Kidney (tissue), 14 donors: ENCODE measurements around the gene FXYD3. TPM values are rescaled to one million over a fixed set of nuclear protein-coding genes. Genes with fewer than 3 reads are reported as not detected.
"Not testable (repeated sequence)": the region's sequence is repeated elsewhere in the genome, so short reads cannot be mapped to it uniquely, and the experiment has no call there.

Source experiments
- DNase-seq, 5 donors: peaks; one replicate each; pipeline ENCODE4 v3.0.0-alpha.2; 2013 to 2020
- FAIRE-seq: peaks from 2 replicates; lab custom pipeline; 2012; peaks lifted over from hg19 to GRCh38; lab: Jason Lieb, UNC
- H3K27ac ChIP-seq, 2 donors: one replicate each; pipeline ENCODE4 v1.7.0; 2013; ENCODE audit warnings: low read depth in 2 of 2, low read length in 2 of 2, inconsistent platforms in 1 of 2
- H3K27me3 ChIP-seq: one replicate; pipeline ENCODE4 v1.7.1; 2013; ENCODE audit warnings: low read length, inconsistent platforms; ENCODE audit not compliant: control insufficient read depth, insufficient read depth
- H3K36me3 ChIP-seq, 3 donors: one replicate each; pipeline versions ENCODE4 v1.7.0 to v1.7.1; 2013; ENCODE audit warnings: low read length in 3 of 3, control low read depth in 1 of 3, inconsistent platforms in 1 of 3; ENCODE audit not compliant: insufficient read depth in 3 of 3, control insufficient read depth in 2 of 3
- H3K4me1 ChIP-seq, 3 donors: one replicate each; pipeline versions ENCODE4 v1.7.0 to v1.7.1; 2013; ENCODE audit warnings: low read length in 3 of 3, inconsistent platforms in 1 of 3, low read depth in 1 of 3; ENCODE audit not compliant: control insufficient read depth in 2 of 3, insufficient read depth in 2 of 3
- H3K4me3 ChIP-seq, 3 donors: one replicate each; pipeline versions ENCODE4 v1.7.0 to v1.8.1; 2013; ENCODE audit warnings: low read length in 3 of 3, control low read depth in 1 of 3, inconsistent platforms in 1 of 3
- H3K9ac ChIP-seq, 3 donors: one replicate each; pipeline versions ENCODE4 v1.7.0 to v1.7.1; 2013; ENCODE audit warnings: low read length in 3 of 3, control low read depth in 1 of 3, inconsistent platforms in 1 of 3
- H3K9me3 ChIP-seq, 3 donors: one replicate each; pipeline versions ENCODE4 v1.7.0 to v1.7.1; 2013; ENCODE audit warnings: low read length in 3 of 3, control low read depth in 1 of 3, inconsistent platforms in 1 of 3; ENCODE audit not compliant: control insufficient read depth in 2 of 3, insufficient read depth in 1 of 3
- intact Hi-C: fragments of 100-400 bp; cut with DNase I; formaldehyde crosslinking; loops from one replicate; pipeline ENCODE4 v1.11.1; 2022
- polyA plus RNA-seq: library from polyadenylated mRNA; stranded (reverse); fragments of 350-450 nt; fragmentation: Illumina TruSeq; extraction: RNeasy Lipid Tissue Mini Kit (QIAGEN cat#74804); gene quantifications from one replicate; pipeline ENCODE4 v1.2.3, GENCODE V29; 2014; ENCODE audit warnings: low read depth, low replicate concordance; ENCODE audit not compliant: insufficient read depth
- total RNA-seq: library from RNA; stranded (reverse); fragmentation: NEBNext Ultra II Directional; extraction: Animal tissue kit (Norgen Biotek cat#: 25700); gene quantifications from one replicate; pipeline ENCODE4 v1.2.1, GENCODE V29; 2021
- TF ChIP-seq, protein P1 (sequence below): IDR thresholded peaks from 3 replicates; pipeline ENCODE4 v1.5.1; 2012; ENCODE audit warnings: mild to moderate bottlenecking, moderate library complexity, borderline replicate concordance; ENCODE audit not compliant: insufficient read depth; ENCODE audit errors: extremely low read depth
- donor health status: control.
- donor health status: control.
- donor health status: control.
- donor health status: control.
- donor health status: control.
- donor health status: DM: yes; HTN: yes; CAD: no.
- donor health status: Normal renal cell carcinoma (clear cell type).

Gene FXYD3
- total and polyA plus RNA-seq, 2 donors from 2014 or later: 26.4 to 33.7 TPM

DNA sequence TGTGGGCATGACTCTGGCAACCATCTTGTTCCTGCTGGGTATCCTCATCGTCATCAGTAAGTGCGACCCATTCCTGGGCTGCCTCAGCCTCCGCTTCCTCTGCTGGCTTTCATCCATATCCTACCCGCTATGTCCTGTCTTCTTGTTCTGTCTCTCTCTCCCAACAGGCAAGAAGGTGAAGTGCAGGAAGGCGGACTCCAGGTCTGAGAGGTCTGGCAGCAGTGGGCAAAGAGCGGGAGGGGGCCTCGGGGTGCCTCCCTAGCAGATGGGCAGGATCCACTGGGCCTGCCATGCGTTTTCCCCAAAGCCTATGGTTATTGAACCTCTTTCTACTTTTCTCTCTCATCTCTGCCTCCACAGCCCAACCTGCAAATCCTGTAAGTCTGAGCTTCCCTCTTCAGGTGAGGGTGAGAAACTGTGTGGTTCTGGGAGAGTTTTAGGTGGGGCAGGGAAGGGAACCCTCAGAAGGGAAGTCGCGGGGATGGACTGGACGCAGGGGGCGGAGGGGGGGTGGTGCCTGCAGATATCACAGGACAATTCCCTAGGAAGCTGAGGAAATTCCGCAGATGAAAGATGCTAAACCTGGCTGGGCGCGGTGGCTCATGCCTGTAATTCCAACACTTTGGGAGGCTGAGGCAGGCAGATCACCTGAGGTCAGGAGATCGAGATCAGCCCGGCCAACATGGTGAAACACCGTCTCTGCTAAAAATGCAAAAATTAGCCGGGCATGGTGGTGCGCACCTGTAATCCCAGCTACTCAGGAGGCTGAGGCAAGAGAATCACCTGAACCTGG, 35.8 kb downstream of the FXYD3 start:
- Histone ChIP-seq H3K36me3 (no peaks in the 10 kb centered on the region), H3K27ac (no peak overlapping the region), H3K4me1 (peaks cover 0 to 2% (median 0%) of the 10 kb centered on the region in 3 donors), H3K27me3 (peaks cover 12% of the 10 kb centered on the region), H3K9ac (no peak overlapping the region), H3K4me3 (no peak overlapping the region), H3K9me3 (no peaks in the 10 kb centered on the region)
- intact Hi-C loops: no loop called here
- TF ChIP-seq, protein P1, sequence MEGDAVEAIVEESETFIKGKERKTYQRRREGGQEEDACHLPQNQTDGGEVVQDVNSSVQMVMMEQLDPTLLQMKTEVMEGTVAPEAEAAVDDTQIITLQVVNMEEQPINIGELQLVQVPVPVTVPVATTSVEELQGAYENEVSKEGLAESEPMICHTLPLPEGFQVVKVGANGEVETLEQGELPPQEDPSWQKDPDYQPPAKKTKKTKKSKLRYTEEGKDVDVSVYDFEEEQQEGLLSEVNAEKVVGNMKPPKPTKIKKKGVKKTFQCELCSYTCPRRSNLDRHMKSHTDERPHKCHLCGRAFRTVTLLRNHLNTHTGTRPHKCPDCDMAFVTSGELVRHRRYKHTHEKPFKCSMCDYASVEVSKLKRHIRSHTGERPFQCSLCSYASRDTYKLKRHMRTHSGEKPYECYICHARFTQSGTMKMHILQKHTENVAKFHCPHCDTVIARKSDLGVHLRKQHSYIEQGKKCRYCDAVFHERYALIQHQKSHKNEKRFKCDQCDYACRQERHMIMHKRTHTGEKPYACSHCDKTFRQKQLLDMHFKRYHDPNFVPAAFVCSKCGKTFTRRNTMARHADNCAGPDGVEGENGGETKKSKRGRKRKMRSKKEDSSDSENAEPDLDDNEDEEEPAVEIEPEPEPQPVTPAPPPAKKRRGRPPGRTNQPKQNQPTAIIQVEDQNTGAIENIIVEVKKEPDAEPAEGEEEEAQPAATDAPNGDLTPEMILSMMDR: no peak
- DNase-seq: peak in 1 of 5 donors; percentile 32
- FAIRE-seq: no peak

- H3K9me3 ChIP-seq, intact Hi-C loops, DNase-seq, FAIRE-seq, H3K9ac ChIP-seq, H3K36me3 ChIP-seq, H3K4me1 ChIP-seq, H3K27ac ChIP-seq, H3K4me3 ChIP-seq: not testable (repeated sequence)
- peaks cover 12% of the 10 kb centered on the region for H3K27me3 ChIP-seq
Observed at GRCh38 chr19:35153129-35153522, 37.5 kb downstream of the FXYD3 start.

- Histone ChIP-seq H3K4me1 (peaks cover 0 to 2% (median 0%) of the 10 kb centered on the region in 3 donors), H3K9ac (no peak overlapping the region), H3K27ac (no peak overlapping the region), H3K36me3 (no peaks in the 10 kb centered on the region), H3K4me3 (peak overlapping the region in 2 of 3 donors; percentile 1 to 44), H3K9me3 (no peaks in the 10 kb centered on the region), H3K27me3 (peaks cover 12% of the 10 kb centered on the region)
- intact Hi-C loops: no loop called here
- DNase-seq (peak in 2 of 5 donors; percentile 61 to 84), FAIRE-seq (no peak)
- TF ChIP-seq, protein P1: peak; percentile 35
Observed at GRCh38 chr19:35153701-35154524, 38.3 kb downstream of the FXYD3 start.
